K562 (cell line): ENCODE results near the gene PIGB. TPM values are rescaled to one million over a fixed set of nuclear protein-coding genes. Genes with fewer than 3 reads are reported as not detected.

Source experiments
- CEBPG ChIP-seq, 3 experiments: fragments of 200-800 bp in 1 of 3; sonication (Bioruptor generic) in 1 of 3; sonication (generic) in 1 of 3; formaldehyde crosslinking in 1 of 3; IDR thresholded peaks in 2 of 3; conservative IDR thresholded peaks in 1 of 3; 2 replicates each; pipeline versions ENCODE4 v1.6.1 to v1.8.0; 2016 to 2022; ENCODE audit warnings: missing compliant biosample characterization in 2 of 3, missing genetic modification characterization in 2 of 3, mild to moderate bottlenecking in 1 of 3, missing genetic modification reagents in 1 of 3
- CHAMP1 ChIP-seq: fragments of 450-650 bp; IDR thresholded peaks from 2 replicates; pipeline ENCODE4 v1.6.1; 2016; ENCODE audit warnings: mild to moderate bottlenecking
- CREB1 ChIP-seq, 2 experiments: sonication (generic) in 1 of 2; formaldehyde crosslinking in 1 of 2; IDR thresholded peaks; 2 replicates each; pipeline versions ENCODE4 v1.6.1 to v1.8.0; 2012 to 2022; ENCODE audit warnings: inconsistent platforms in 1 of 2, mild to moderate bottlenecking in 1 of 2, missing genetic modification reagents in 1 of 2, moderate library complexity in 1 of 2
- DMBX1 ChIP-seq: fragments of 250-450 bp; sonication (Bioruptor Pico); IDR thresholded peaks from 2 replicates; pipeline ENCODE4 v1.8.0; 2022; ENCODE audit warnings: inconsistent platforms, mild to moderate bottlenecking, moderate library complexity, borderline replicate concordance
- L3MBTL2 ChIP-seq: fragments of 450-650 bp; IDR thresholded peaks from 2 replicates; pipeline ENCODE4 v1.6.1; 2016; ENCODE audit warnings: mild to moderate bottlenecking, moderate library complexity
- POLR2AphosphoS2 ChIP-seq: IDR thresholded peaks from 2 replicates; pipeline ENCODE4 v1.6.1; 2012; ENCODE audit warnings: low read length, improper control_type of control experiment
- TOE1 ChIP-seq, 2 experiments: fragments of 450-650 bp in 1 of 2; sonication (generic) in 1 of 2; formaldehyde crosslinking in 1 of 2; IDR thresholded peaks; 2 replicates each; pipeline versions ENCODE4 v1.7.1 to v1.8.0; 2016 to 2022; ENCODE audit warnings: borderline replicate concordance in 2 of 2, mild to moderate bottlenecking in 2 of 2, antibody characterized with exemption in 1 of 2, inconsistent platforms in 1 of 2, low read depth in 1 of 2, missing genetic modification reagents in 1 of 2, moderate library complexity in 1 of 2
- USF2 ChIP-seq: sonication (generic); formaldehyde crosslinking; IDR thresholded peaks from 2 replicates; pipeline ENCODE4 v1.5.0; 2020; ENCODE audit warnings: missing genetic modification reagents
- ZNF76 ChIP-seq: fragments of 250-450 bp; sonication (Bioruptor Pico); IDR thresholded peaks from 2 replicates; pipeline ENCODE4 v1.4.0; 2020; ENCODE audit warnings: mild to moderate bottlenecking, moderate library complexity, borderline replicate concordance
- polyA plus RNA-seq, 8 experiments: library from polyadenylated mRNA; depleted of rRNA in 4 of 8; stranded (reverse) in 5 of 8; unstranded in 3 of 8; fragments of >200 nt; fragmentation: Nextera tagmentation in 2 of 8; fragmentation: Illumina TruSeq in 1 of 8; extraction: Ambion mirVana in 2 of 8; extraction: Trizol in 1 of 8; gene quantifications; 2 replicates each; pipeline versions ENCODE4 v1.2.1 to v1.2.3, GENCODE V29; 2011 to 2014; ENCODE audit warnings: inconsistent platforms in 1 of 8, missing spikeins in 1 of 8
- total RNA-seq, 7 experiments: library from RNA; depleted of rRNA in 6 of 7; stranded (reverse); fragments of >200 nt in 6 of 7; fragmentation: Illumina TruSeq in 2 of 7; extraction: Trizol in 2 of 7; gene quantifications; 2 replicates each; pipeline versions ENCODE4 v1.2.1 to v1.2.3, GENCODE V29; 2011 to 2021; ENCODE audit warnings: low replicate concordance in 1 of 7
- TF ChIP-seq, protein P1 (sequence below): fragments of 450-650 bp; IDR thresholded peaks from 2 replicates; pipeline ENCODE4 v1.6.1; 2017; ENCODE audit warnings: antibody characterized with exemption, mild to moderate bottlenecking
- TF ChIP-seq, protein P2 (sequence below): fragments of 450-650 bp; formaldehyde crosslinking; IDR thresholded peaks from 2 replicates; pipeline ENCODE4 v1.4.0; 2020; ENCODE audit warnings: mild to moderate bottlenecking, mixed read lengths

The PIGB gene
- total and polyA plus RNA-seq, 9 of the 15 experiments (the other 6 are each of a cell fraction or from before 2014, with no cell fraction given), result 9.9 to 32.3 (median 18.2) TPM

DNA sequence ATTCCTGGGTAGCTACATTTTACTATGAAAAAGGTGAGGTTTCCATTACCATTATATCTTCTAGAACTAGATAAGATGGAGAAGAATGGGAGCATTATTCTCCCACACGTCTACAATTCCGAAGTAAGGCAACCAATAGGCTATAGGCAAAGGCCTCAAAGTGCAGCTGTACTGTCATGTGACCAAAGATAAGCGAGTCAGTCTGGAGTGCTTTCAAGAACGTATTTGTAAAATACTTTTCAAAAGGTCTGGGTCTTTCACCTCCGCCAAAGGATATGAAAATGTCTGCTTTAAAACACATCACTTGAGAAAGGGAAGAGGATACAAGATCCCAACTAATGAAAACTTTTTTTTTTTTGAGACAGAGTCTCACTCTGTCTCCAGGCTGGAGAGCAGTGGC lies 79.2 kb downstream of the PIGB start (continued):
- TF ChIP-seq, protein P1, sequence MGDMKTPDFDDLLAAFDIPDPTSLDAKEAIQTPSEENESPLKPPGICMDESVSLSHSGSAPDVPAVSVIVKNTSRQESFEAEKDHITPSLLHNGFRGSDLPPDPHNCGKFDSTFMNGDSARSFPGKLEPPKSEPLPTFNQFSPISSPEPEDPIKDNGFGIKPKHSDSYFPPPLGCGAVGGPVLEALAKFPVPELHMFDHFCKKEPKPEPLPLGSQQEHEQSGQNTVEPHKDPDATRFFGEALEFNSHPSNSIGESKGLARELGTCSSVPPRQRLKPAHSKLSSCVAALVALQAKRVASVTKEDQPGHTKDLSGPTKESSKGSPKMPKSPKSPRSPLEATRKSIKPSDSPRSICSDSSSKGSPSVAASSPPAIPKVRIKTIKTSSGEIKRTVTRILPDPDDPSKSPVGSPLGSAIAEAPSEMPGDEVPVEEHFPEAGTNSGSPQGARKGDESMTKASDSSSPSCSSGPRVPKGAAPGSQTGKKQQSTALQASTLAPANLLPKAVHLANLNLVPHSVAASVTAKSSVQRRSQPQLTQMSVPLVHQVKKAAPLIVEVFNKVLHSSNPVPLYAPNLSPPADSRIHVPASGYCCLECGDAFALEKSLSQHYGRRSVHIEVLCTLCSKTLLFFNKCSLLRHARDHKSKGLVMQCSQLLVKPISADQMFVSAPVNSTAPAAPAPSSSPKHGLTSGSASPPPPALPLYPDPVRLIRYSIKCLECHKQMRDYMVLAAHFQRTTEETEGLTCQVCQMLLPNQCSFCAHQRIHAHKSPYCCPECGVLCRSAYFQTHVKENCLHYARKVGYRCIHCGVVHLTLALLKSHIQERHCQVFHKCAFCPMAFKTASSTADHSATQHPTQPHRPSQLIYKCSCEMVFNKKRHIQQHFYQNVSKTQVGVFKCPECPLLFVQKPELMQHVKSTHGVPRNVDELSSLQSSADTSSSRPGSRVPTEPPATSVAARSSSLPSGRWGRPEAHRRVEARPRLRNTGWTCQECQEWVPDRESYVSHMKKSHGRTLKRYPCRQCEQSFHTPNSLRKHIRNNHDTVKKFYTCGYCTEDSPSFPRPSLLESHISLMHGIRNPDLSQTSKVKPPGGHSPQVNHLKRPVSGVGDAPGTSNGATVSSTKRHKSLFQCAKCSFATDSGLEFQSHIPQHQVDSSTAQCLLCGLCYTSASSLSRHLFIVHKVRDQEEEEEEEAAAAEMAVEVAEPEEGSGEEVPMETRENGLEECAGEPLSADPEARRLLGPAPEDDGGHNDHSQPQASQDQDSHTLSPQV, result peak; percentile 44
- TF ChIP-seq CREB1 (IDR thresholded peaks at IDR 0.05) (no peak), CREB1 (CRISPR knock-in tag; IDR thresholded peaks at IDR 0.05) (no peak), CHAMP1 (peak; percentile 47; the same call in 1 of the 2 replicates), POLR2AphosphoS2 (no peak), ZNF76 (CRISPR knock-in tag) (no peak), CEBPG (CRISPR knock-in tag; IDR thresholded peaks at IDR 0.05) (no peak), CEBPG (tag; conservative IDR thresholded peaks at IDR 0.05 in 1 of 2, IDR thresholded peaks at IDR 0.05 in 1 of 2) (no peak), DMBX1 (CRISPR knock-in tag) (0 out of 2 replicates have a peak, but pooled peaks have one; percentile 64), L3MBTL2 (0 out of 2 replicates have a peak, but pooled peaks have one; percentile 40), TOE1 (IDR thresholded peaks at IDR 0.05; ENCODE audit: borderline replicate concordance) (peak; percentile 91), TOE1 (CRISPR knock-in tag; IDR thresholded peaks at IDR 0.05; ENCODE audit: borderline replicate concordance, low read depth) (no peak), USF2 (CRISPR knock-in tag) (peak; percentile 83)
- TF ChIP-seq, protein P2, sequence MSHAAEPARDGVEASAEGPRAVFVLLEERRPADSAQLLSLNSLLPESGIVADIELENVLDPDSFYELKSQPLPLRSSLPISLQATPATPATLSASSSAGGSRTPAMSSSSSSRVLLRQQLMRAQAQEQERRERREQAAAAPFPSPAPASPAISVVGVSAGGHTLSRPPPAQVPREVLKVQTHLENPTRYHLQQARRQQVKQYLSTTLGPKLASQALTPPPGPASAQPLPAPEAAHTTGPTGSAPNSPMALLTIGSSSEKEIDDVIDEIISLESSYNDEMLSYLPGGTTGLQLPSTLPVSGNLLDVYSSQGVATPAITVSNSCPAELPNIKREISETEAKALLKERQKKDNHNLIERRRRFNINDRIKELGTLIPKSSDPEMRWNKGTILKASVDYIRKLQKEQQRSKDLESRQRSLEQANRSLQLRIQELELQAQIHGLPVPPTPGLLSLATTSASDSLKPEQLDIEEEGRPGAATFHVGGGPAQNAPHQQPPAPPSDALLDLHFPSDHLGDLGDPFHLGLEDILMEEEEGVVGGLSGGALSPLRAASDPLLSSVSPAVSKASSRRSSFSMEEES, result peak; percentile 92
- TF ChIP-seq, all 486 proteins: peak for 12
